Islet of Langerhans (tissue), 1 donor: Measurements from ENCODE around the gene AGAP1.

ENCODE experiments used
- FAIRE-seq: peaks from one replicate; lab custom pipeline; 2011; peaks lifted over from hg19 to GRCh38; lab: Jason Lieb, UNC

AGAP1 gene

DNA sequence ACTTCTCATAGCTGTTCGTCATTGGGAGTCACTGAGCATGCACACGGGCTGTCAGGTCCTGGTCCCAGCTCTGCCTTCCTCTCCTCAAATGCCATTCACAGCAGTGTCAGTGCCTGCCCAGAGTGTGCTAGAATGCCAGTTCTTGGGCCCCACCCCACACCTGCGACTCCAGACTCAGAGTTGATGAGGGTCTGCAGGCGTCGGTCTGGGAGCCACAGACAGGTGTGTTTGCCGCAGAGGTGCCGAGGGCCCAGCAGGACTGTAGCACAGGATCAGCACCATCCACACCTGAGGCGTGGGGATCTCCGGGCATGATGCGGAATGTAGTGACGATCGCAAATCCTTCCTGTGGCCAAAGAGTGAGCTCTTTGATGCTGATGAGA lies 56.5 kb downstream of the AGAP1 start:
- no peak for FAIRE-seq

DNA sequence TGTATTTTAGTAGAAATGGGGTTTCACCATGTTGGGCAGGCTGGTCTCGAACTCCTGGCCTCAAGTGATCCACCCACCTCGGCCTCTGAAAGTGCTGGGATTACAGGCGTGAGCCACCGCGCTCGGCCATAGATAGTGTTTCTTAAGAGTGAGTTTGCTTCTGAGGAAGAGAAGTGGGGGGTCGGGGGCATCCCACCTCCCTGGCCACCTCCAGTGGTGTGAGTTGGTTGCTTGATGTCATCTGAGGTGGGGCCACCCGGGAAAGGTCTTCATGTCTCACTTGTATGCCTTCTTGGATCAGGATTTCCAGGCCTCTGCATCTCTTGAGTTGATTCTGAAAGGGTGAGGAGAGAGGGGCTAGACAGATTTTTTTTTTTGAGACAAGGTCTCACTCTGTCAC lies 57.1 kb downstream of the AGAP1 start:
- FAIRE-seq, result no peak

DNA sequence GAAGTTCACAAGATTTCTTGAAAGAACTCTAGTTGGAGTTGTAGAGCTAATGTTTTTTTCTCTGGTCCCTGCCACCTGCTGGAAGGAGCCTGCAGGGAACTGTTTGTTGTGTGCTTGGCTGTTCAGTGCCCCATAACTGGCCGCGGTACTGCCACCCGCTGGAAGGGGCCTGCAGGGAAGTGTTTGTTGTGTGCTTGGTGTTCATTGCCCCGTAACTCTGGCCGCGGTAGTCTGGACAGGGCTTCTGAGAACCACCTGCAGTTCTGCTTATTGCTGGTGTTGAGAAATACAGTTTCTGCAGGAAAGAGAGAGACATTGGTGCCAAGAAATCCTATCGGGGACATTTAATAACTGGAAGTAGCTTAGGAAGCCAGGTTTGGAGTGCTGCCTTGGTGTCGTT lies 58.1 kb downstream of the AGAP1 start:
- no peak for FAIRE-seq

DNA sequence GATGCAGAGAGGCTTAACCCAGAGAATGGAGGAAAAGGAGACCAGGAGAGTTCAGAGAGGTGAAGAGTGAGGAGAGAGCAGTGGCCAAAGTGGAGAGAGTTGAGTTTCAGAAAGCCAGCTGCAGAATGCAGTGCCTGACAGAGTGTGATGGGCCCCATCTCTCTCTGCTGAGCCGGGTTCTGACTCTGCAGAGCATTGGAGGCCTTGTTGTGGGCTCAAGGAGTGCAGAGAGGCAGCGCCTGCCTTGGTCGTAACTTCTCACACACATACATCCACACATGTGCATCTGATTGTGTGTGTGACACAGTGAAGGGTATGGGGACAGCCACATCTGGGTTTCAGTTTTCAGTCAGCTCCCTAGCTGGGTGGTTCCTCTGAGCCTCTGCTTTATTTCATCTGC lies 58.8 kb downstream of the AGAP1 start:
- FAIRE-seq, result no peak

DNA sequence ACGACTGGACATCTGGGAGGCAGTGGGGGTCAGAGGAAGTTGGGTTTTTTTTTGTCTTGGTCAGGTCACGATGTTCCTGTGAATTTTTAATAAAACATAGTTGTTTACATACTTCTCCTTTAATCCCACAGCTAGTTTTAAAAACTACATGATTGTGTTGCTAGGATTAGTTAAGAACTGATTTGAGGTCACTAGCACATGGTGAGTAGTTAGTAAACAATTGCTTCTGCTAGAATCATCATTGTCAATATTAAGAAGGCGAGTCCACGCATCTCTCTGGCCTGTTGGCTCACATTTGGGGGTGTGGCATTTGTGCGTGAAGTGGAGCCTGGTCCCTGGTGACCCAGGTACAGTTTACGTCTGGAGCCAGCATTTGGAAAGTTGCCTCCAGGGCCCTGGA lies 59.4 kb downstream of the AGAP1 start:
- no peak for FAIRE-seq

DNA sequence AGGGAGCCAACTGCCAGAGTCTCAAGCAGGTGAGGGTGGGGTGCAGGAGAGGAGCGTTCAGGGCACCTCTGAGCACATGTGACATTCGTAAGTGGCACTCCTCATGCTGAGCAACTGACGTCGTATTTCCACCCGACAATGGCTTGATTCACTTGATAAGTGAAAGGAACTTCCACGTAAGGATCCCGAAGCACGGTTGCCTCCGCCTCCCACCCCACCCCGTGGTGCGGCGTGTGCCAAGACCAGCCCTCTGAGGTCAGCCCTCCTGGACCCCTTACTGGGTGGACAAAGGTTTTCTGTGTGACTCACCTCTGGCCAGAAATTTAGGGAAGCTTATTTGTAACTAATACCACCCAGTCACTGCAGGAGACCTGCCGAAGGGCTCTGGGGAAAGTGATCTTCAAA lies 59.9 kb downstream of the AGAP1 start:
- no peak for FAIRE-seq

DNA sequence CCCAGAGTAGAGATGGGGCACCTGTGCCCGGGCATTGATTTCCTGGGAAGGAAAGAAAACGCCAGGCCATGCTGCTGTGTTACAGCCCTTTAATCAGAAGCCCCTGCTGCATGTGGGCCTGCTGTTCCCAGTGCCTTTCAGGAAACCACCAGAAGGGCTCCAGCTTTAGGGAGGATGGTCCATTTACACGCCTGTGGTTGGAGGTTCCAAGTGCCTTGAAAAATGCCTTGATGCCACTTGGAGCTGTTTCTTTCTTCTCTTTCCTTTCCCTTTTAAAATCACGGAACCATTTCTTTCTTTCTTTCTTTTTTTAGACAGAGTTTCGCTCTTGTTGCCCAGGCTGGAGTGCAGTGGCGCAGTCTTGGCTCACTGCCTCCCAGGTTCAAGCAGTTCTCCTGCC lies 60.5 kb downstream of the AGAP1 start:
- FAIRE-seq, result no peak

DNA sequence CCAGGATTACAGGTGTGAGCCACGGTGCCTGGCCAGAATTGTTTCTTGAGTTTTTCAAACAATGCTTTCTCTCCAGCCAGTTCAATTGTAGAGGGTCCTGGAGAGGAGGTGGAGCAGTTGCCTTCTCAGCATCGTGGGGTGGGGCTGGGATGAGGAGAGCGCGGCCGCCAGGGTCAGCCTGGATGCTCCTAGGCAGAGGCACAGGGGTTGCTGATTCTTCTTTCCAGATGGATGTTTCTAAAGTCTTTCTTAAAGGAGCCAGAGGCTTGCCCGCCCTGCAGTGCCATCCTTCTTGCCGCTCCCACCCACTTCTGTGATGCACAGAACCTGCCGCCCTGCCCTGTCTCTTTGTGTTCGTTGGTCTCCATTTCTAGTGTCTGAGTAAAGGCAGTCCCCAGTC lies 61.1 kb downstream of the AGAP1 start:
- no peak for FAIRE-seq

DNA sequence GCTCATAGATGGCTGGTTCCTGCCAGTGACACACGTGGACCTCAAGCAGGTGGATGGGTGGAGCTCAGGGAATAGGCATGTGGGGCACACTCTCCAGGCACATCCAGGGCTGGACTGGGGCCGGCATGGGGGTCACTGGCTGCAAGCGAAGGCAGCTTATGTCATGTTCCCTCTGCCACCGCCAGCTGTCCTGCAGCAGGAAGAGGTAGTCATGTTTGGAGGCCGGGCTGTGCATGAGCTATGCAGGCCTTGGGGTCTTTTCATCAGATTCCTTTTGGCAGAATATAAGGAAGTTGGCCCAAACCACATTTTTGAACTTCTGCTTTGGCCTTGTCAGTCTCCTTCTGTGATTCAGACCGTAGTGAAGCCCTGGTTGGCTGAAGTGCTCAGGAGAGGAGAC lies 61.5 kb downstream of the AGAP1 start:
- no peak for FAIRE-seq

DNA sequence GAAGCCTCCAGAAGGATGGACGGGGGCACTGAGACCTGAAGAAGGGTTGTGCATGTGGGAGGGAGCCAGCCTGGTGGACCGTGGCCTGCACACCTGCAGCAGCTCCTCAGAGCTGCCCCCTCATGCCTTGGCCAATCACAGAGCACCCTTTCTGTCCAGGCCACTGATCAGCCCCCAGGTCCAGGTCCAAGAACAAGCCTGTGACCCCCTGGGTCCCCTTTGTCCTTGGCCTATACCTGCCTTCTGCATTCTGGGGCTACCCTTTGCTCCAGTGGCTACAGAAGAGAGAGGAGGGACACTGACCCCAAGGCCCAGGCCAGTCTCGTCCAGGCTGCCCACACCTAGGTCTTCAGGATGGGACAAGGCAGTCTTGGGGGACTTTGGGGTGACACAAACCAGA lies 62.2 kb downstream of the AGAP1 start:
- FAIRE-seq, result no peak

DNA sequence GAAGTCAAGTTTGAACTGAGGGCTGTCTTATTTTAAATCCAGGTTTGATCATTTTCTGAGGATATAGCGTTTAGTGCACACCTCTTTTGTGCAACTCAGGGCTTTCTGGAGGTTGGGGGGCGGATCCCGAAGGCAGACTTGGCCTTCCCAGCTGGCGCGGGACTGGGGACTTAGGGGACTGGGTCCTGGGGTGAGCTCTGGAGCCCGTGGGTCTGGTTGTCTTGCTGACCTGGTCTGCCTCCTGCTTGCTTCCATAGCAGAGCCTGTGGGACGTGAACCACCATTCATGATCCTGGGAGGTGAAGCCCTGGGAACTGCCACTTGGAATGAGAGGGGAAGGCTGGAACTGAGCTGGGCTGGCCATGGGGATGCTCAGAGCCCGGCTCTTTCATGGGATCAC lies 63.1 kb downstream of the AGAP1 start:
- FAIRE-seq, result no peak

DNA sequence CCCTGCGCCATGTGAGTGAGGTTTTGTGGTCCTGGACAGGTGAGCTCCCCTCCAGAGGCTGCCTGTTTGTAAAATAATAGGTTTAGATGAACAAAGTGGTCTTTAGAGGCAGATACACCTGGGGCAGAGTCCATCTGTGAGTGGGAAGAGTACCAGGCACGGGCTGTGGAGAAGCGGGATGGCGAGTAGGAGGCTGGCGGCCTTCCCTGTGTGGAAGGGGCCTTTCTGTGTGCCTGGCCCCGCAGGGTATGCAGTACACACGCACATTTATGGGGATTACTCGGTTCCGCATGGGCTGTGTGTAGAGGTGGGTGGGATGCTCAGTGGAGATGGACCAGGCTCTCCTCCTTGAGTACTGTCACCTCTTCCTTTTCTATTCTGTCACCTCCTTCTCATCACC lies 64.1 kb downstream of the AGAP1 start:
- no peak for FAIRE-seq

DNA sequence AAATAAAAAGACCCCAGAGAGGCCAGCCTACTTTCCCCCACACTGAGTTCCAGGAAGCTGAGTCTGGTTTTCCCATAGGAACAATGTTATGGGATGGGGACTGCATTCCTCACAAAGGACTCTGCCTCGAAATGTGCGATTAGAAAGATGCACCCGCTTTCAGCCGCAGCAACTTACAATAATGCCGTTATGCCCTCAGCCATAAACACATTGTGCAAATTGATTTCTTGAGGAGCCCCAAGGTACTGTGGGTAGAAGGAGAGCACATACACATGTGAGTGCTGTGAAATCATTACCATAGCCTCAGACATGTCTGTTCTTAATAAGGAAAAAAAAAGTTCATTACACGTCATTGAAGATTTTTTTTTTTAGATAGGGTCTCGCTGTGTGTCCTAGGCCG lies 64.7 kb downstream of the AGAP1 start:
- FAIRE-seq, result no peak

DNA sequence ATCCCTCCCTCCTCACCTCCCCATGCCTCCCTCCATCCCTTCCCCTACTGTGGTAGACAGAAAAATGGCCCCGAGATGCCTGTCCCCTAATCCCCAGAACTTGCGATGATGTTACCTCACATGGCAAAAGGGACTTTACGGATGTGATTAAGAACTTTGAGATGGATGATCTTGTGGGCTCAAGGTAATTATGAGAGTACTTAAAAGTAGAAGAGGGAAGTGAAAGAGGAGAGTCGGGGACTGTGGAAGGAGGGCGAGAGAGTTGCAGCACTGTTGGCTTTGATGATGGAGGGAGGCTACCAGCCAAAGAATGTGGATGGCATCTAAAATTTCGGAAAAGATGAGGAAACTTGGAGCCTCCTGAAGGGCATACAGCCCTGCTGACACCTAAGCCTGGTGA lies 66.5 kb downstream of the AGAP1 start:
- no peak for FAIRE-seq

DNA sequence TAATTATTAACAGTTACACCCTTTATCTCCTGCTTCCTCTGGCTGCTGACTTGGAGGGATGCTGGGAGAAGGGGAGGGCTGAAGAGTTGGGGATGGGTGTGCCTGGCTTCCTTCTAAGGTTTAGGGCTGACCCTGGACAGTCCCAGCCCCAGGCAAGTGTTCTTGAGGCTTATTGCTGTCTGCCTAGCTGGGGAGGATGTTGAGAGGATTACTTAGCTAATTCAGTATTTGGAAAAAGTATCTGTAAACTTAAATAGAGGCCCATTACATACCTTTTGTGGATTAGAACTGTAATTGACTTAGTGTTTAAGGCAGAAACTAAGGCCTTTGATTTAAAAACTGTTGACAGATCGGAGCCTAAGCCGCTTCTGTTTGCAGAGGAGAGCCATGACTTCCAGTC lies 67.6 kb downstream of the AGAP1 start:
- no peak for FAIRE-seq

DNA sequence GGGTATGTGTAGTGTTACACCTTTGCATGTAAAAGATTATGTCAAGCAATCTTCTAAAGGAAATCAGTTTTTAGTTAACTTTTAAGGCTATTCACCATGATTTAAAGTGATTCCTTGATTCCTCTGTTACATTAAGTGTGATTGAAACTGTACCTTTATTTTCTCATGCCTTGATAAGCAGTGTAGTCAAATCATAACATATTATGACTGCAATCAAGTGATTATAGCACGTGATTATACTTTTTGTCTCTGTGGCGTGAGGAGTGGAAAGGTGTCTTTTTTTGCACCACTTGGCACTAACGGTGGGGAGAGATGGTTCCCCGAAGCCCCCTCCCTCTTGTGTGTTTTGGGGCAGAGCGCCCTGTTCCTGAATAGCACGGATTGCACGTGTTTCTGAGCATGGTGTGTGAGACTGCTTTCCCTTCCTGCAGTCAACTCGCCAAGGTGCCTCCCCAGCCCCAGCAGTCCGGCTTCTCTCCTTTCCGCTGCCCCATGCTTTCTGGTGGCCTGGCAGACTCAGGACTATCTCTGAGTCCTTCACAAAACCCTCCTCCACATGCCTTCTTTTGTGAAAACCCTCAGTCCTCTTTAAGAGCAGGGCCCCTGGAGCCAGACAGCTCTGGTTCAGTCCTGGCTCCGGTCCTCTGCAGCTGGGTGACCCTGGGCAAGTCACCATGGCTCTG lies 68.4 kb downstream of the AGAP1 start:
- no peak for FAIRE-seq

DNA sequence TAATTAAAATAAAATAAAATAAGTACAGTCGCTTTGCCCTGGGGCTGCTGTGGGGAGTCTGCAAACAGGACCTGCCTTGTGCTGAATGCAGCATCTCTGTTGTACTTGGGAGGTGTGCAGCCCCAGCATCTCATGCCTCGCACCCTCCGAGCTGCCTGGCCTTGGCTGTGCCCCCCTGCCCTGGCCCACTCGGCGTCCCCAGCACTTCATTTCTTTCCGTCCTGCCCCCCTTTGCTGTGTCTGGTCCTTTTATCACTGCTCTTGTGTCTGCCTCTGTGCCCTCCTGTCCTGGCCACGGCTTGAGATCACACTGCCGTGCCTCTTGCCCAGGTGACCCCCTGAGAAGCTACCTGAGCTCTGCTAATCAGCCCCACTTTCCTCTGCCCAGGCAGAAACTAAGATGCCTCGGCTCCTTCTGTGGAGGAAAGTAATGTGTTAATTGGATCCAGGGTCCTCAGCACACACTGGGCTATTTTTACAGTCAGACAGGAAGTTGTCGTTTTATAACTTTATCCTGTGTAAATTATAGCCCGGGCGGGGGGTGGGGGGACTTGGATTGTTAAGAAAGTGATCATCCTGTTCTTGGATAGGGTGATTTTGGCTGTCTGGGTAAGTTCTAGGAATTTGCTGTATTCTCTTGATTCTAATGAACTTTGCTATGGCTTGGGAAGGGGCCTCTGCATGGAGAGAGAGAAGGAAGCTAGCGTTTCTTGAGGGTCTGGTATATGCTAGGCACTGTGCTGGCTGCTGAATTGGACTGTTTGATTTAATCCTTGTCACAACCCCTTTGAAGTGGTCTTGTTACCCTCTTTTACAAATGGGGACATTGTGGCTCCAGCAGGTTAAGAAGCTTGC lies 69.4 kb downstream of the AGAP1 start:
- FAIRE-seq, result no peak

DNA sequence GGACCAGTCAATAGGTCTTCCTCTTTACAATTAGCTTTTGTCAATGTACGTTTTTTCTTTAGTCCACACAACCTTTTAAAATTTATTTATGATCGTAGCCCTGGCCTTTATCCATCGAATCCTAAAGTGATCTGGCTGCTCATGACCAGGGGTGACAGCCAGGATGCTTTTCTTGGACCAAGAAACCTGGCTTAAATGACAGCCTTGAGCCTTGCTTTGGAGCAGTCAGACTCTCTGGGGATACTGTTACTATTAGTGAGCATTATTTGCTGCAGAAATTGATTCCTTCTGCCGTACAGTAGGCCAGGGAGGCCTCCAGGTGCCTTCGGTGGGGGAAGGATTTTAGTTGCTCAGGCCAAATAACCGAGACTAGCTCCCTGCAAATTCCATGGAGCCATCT lies 70.2 kb downstream of the AGAP1 start:
- FAIRE-seq, result no peak

DNA sequence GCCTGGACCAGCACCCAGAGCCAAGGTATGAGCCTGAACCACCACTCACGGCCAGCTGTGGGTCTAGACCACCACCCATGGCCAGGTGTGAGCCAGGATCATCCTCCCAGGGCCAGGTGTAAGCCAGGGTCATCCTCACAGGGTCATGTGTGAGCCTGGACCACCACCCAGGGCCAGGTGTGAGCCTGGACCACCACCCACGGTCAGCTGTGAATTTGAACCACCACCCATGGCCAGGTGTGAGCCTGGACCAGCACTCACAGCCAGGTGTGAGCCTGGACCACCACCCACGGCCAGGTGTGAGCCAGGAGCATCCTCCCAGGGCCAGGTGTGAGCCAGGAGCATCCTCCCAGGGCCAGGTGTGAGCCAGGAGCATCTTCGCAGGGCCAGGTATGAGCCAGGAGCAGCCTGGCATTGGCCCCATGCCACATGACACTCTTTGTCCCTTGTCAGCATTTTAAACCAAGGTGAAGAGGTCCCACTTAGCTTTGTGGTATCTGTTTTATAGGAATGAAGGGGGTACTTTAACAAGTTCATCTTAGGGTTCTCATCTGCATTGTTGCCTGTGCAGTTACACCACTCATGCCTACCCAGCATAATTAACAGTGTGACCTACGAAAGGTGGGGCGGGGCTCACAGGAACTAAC lies 71.2 kb downstream of the AGAP1 start:
- no peak for FAIRE-seq

DNA sequence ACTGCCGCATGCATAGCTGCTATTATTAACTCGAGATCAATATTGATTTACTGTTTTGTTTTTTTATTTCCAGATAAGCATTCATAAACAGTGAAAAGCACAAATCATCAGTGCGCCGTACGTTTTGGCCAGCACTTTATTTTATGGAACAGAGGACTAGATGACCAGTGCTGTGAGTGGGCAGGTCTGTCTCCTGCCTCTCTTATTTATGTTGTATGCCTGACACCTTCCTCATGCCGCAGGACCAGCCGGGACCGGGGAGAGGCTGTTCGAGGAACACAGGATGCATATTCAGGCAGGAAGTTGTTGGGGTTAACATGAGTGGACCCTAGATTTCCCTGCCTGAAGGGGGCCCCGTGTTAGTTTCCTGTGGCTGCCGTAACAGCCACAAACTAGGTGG lies 72.6 kb downstream of the AGAP1 start:
- FAIRE-seq, result no peak

DNA sequence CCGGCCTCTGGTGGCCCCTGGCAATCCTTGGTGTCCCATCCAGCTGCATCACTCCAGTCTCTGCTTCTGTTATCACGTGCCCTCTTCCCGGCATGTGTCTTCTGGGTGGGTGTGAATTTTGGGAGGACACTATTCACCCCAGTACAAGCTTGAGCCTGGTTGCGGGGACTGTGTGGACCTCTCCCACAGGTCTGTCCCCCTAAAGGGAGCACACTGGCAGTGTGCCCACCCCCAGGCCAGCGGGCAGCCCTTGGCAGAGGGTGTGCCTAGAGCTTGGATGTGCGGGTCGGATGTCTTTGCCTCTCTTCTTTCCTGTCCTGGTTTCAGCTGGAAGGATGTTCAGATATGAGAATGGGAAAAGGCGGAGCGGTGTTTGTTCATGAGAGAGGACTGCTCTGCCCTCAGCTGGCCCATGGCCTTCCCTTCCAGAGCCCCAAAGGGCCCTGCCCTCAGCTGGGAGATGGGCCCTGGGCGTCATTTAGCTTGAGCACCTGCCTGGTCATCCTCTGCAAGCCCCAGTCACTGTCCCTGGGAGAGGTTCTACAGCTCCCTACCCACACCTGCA lies 73.2 kb downstream of the AGAP1 start:
- FAIRE-seq, result no peak

DNA sequence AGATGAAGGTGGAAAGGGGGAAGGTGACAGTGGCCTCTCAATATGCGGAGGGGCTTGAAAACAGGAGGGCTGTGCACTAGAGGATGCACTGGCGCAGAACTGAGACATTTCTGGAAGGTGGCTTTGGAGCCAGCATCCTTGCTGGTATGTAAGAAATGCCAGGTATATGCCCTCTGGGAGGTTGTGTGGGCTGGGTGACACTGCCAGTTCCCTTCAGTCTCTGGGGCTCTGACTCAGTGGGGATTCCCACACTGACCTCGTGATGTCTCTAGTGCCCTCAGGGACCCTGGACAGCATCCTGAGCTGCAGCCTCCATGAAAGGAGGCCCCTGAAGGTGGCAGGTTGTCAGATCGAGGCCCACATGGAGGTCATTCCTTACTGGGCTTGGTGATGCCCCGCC lies 74.0 kb downstream of the AGAP1 start:
- FAIRE-seq, result no peak

DNA sequence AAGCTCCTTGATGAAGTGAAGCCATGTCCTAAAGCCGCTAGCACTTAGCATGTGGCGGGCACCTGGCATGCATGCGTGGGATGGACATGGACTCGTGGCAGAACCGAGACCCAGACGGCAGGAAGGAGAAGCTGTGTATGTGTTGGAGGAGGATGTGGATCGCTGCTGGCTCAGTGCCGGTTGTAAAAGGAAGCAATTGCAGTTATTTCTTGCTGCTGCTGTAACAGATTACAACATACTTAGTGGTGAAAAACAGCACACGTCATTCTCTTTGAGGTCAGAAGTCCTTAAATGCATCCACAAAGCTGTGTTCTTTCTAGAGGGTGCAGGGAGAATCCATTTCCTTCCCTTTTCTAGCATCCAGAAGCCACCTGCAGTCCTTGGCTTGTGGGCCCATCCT lies 74.6 kb downstream of the AGAP1 start:
- no peak for FAIRE-seq
